Measurements from ENCODE around the gene CACNG5. TPM values are rescaled to one million over a fixed set of nuclear protein-coding genes. Genes with fewer than 3 reads are reported as not detected.

Gene CACNG5
- total RNA-seq: not detected in 2 replicates

DNA sequence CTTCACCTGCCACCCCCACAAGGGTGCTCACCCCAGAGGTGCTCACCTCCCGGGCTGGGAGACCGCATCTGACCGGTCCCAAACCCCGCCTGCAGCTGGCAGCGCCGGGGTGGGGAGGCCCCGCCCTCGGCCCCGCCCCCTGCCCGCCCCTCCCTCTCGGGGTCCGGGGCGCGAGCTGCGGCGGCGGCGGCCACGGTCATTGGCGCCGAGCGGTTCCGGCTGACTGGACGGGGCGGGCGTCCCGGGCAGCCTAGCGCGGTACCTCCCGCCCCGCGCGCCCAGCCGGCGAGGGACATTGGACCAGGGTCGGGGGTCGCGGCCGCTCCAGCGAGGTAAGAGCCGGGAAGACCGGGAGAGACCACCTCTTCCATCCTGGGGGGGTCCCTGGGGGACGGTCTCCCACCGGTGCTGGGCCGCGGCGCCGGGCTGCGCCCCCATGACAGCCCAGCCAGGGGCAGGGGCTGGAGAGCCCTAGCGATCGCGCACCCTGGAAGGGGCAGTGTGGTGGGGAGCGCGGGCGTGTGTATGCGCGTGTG, at the start of gene CACNG5:
TSS of gene CACNG5 (plus strand) at position 199 of the 536 bp plus-strand sequence. CDS start 42,216 bp downstream, outside the sequence.
- no peak for DNase-seq (ENCODE audit: low read depth in 2 of 2)

- no peak for DNase-seq (ENCODE audit: low read depth in 2 of 2)
Measured at GRCh38 chr17:66786107-66786506, 48.8 kb upstream of the CACNG5 start.

- no peak for DNase-seq (ENCODE audit: low read depth in 2 of 2)
Measured at GRCh38 chr17:66787914-66788313, 47.0 kb upstream of the CACNG5 start.

DNA sequence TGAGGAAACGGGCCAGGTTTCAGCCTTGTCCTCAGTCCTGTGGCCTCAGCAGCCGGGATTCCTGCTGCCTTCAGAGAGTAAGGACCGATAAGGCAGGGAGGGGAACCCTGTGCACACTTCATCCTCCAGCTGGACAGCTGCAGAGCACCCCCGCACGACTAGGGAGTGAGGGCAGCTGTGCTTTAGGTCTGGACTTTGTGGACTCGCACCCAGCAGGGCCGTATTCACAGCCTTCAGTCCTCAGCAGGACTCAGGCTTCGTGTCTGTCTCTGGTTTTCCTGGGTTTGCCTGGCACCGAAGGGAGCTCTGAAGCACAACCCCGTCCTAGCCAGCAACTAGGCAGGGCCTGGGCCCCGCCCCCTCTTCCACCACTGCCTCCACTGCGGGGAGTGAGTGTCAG, 45.8 kb upstream of the CACNG5 start:
- DNase-seq (ENCODE audit: low read depth in 2 of 2): no peak

GRCh38 chr17:66789961-66790437, 44.9 kb upstream of the CACNG5 start:
- DNase-seq (ENCODE audit: low read depth in 2 of 2): no peak

DNA sequence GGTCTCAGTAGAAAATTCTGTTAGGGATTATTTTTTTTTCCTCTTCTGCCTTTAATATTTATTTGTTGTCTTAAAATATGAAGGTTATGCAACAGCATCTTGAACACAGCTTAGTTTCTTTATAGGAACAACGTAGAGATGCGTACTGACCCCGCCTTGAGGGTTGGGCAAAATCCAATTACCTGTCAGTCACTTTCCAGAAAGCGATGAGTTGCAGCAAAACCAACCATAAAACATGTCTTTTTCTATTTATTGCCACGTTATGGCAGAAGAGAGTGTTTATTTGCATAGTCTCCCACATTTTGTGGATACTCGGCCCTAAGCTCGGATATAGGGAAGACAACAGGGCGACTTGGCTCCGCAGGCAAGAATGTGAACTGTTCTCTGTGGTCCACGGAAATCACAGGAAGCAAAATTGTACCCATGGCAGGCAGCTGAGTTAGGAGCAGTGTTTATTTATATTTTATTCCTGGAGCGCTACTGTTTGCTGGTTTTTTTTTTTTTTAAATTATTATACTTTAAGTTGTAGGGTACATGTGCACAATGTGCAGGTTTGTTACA, 44.3 kb upstream of the CACNG5 start:
- no peak for DNase-seq (ENCODE audit: low read depth in 2 of 2)

- DNase-seq (ENCODE audit: low read depth in 2 of 2): no peak
Measured at GRCh38 chr17:66791347-66791746, 43.6 kb upstream of the CACNG5 start.

DNA sequence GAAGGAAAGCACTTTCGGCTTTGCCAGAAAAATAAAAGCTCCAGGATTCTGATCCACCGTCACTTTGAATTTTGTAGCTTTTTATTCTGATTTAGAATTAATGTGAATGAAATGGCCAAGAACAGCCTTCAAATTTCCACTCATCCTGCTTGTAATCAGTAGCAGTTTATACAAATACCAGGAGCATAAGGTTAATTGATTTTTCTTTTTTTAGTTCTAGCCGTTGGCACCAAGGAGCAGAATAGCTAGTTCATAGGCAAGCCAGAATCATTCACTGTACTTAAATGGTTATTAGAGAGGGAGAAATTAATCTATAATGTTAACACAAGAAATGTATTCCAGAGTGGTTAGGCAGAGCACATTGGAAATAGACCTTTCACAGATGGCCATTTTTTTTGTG, 41.1 kb upstream of the CACNG5 start:
- no peak for DNase-seq (ENCODE audit: low read depth in 2 of 2)

DNA sequence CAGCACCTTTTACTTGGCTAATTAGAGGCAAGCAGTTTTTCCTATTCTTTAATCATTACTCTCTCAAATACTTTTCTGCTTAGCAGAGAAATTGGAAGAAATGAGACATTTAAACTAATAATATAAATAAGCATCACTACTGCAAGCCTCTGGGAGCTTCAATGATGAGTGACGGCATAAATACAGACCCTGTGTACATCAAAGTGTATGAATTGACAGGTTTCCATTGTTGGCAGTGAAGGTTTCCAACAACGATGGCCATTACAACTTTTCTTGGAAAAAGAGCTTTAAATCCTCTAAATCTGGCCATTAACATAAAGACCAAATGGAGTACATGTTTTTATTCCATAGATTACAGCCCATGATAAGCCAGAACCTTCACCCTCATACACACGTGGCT, 39.4 kb upstream of the CACNG5 start:
- DNase-seq (ENCODE audit: low read depth in 2 of 2): no peak

GRCh38 chr17:66799849-66800537, 34.9 kb upstream of the CACNG5 start:
- no peak for DNase-seq (ENCODE audit: low read depth in 2 of 2)

DNA sequence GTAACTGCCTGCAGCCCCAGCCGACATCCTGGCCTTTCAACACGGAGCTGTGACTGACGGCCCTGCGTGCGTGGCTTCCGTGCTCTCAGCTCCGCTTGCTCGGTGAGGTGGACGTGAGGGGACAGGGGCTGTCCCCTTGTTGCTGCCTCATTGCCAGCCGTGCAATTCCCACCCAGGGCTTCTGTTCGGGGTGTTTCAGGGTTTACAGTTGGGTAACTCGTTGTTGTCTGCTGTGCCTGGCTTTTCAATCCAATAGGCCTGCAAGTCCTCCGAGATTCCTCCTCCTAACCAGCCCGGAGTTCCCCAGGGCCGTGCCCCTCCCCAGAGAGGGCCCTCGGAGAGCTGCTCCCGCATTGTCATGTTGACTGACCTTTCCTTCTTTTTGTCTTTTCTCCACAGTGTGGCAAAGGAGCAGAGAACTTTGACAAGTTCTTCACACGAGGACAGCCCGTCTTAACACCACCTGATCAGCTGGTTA, 31.4 kb upstream of the CACNG5 start:
- no peak for DNase-seq (ENCODE audit: low read depth in 2 of 2)

- peak; percentile 10 to 72 for DNase-seq (ENCODE audit: low read depth in 2 of 2)
Measured at GRCh38 chr17:66805567-66805966, 29.4 kb upstream of the CACNG5 start.

DNA sequence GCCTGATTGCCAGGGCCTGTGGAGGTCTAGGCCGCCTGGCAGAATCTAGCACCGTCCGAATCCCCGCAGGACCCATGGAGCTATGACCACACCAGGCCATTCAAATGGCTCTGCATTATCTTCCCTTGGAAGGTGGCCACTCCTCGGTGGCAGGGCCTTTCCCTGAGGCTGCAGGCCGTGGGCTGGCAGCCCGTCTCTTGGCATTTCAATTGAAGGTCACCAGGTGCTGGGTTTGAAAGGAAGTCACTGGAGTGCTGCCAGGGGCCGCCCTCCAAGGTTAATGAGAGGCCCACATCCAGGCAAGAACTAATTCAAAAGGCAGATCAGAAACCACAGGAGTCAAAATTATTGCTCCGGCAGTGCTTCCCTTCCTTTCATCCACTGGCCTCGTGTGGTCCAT, 27.7 kb upstream of the CACNG5 start:
- peak in 1 of 2 donors; percentile 11 for DNase-seq (ENCODE audit: low read depth in 2 of 2)

DNA sequence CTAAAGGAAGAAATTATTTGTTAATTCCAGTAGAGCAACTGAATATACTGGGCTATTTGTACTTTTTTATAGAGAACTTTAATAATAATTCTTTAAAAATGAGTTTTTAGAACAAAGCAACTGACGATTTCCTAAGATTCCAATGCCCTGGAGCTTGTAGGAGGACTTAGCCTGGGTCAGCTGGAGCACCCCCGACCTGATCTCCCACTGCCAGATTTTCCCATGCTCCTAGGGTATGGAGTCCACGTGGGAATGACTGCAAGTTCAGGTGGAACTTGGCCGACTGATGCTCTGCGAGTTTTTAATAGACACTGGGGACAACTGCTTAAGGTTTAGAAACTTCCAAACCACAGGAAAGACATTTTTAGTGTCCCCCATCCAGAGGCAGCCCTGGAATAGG, 25.5 kb upstream of the CACNG5 start:
- DNase-seq (ENCODE audit: low read depth in 2 of 2): no peak

DNA sequence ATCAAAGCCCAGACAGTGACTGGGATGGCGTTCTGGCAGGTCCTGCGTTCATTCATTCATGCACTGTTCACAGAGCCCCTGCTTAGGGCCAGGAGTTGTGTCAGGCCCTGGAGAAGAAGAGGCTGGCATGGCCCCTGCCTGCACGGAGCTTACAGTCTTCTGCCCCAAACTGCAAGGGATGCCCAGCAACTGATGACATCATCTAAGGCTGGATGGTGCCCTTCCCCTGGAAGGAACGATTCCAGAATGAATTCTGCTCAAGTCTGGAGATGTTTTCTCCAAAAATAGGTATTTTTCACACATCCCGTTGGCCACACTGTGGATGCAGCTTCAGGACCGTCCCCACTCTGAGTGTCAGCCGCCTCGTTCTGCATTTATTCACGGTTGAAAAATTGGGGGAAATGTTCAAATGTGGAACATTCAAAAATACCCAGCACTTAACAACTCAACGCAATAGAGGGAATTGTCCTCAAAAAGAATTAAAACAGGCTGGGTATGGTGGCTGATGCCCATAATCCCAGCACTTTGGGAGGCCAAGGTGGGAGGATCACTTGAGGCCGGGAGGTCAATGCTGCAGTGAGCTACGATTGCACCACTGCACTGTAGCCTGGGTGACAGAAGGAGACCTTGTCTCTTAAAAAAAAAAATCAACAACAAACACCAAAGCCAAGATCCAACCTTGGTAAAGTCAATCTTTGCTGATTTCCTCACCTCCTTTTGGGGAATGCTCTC, 23.8 kb upstream of the CACNG5 start:
- no peak for DNase-seq (ENCODE audit: low read depth in 2 of 2)

GRCh38 chr17:66811683-66812054, 23.2 kb upstream of the CACNG5 start:
- DNase-seq (ENCODE audit: low read depth in 2 of 2): no peak

DNA sequence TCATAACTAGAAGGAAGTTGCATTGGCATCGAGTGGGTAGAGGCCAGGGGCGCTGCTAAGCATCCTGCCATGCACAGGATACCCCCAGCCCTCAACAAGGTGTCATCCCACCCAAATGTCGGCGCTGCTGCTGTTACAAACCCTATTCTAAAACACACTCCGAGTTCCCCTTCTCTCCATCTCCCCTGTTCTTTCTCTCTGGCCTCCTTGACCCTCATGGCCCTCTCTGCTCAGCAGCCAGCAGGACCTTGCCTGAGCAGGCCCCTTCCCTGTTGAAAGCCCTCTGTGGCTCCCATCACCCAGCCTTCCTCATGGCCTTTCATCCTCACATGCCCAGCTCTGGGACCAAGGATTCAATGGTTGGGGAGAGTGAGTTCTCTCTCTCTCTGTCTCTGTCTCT, 22.3 kb upstream of the CACNG5 start:
- DNase-seq (ENCODE audit: low read depth in 2 of 2): no peak

GRCh38 chr17:66813296-66813695, 21.6 kb upstream of the CACNG5 start:
- DNase-seq (ENCODE audit: low read depth in 2 of 2): no peak

DNA sequence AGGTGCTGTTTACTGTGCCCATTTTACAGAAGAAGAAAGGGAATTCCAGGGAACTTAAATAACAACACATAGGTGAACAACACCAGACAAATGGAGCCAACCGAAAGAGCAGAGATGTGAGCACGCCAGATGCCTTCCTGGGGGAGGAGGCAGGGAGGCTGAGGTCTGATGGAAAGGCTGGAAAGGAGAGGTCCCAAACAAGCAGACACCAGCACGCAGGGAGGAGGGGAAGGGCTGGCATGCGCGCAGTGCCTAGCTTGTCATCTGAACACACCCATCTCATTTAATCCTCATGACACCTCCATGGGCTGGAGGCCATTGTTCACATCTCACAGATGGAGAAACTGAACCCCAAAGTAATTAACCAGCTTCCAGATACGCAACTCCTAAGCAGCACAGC, 20.9 kb upstream of the CACNG5 start:
- DNase-seq (ENCODE audit: low read depth in 2 of 2): no peak

DNA sequence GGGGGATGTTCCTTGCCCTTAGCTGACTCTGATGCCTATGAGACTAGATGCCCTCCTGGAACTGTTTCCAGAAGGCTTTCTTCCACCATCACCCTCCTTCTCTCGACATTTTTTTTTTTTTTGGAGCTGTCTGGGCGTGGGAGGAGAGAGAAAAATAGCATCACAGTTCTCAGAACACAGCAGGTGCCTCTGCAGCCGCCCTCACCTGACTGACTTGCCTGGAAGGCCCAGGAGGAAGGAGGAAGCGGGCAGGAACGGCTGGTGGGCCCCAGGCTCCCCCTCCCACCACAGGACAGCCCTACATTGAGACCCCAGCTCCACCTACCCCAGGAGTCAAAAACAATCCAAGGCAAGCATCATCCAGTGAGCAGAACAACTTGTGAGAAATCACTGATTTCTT, 20.3 kb upstream of the CACNG5 start:
- DNase-seq (ENCODE audit: low read depth in 2 of 2): no peak

DNA sequence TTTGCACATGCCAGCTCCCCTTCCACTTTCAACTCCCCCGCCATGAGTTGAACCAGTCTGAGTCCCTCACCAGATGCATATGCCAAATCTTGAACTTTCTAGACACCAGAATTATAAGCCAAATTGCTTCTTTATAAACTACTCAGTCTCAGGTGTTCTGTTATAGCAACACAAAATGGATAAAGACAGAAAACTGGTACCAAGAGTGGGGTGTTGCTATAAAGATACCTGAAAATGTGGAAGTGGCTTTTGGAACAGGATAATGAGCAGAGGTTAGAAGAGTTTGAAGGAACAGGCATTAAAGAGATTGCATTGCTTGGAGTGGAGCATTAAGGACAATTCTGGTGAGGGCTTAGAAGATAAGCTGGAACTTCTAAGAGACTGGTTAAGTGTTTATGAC, 17.2 kb upstream of the CACNG5 start:
- no peak for DNase-seq (ENCODE audit: low read depth in 2 of 2)

GRCh38 chr17:66819466-66819865, 15.5 kb upstream of the CACNG5 start:
- no peak for DNase-seq (ENCODE audit: low read depth in 2 of 2)

Data from lung microvascular endothelial cell (primary cell).